GM13977 (cell line): ENCODE data around the gene RCOR1.

Experiments
- DNase-seq: peaks from one replicate; pipeline ENCODE4 v3.0.0; 2012; ENCODE audit warnings: low spot score
- in situ Hi-C: fragments of 300-500 bp; cut with MboI; formaldehyde crosslinking; loops from one replicate; pipeline ENCODE4 v1.12.0; 2022; ENCODE audit warnings: low sequenced_read_pairs, low pct_unique_long_range_greater_than_20kb, mixed read lengths, inconsistent platforms; ENCODE audit not compliant: unreplicated experiment
- TF ChIP-seq, protein P1 (sequence below): IDR thresholded peaks from 2 replicates; pipeline ENCODE4 v1.5.1; 2012; ENCODE audit warnings: mild to moderate bottlenecking, control low read depth; ENCODE audit not compliant: insufficient read depth; ENCODE audit errors: extremely low read depth, missing control alignments

RCOR1 gene

DNA sequence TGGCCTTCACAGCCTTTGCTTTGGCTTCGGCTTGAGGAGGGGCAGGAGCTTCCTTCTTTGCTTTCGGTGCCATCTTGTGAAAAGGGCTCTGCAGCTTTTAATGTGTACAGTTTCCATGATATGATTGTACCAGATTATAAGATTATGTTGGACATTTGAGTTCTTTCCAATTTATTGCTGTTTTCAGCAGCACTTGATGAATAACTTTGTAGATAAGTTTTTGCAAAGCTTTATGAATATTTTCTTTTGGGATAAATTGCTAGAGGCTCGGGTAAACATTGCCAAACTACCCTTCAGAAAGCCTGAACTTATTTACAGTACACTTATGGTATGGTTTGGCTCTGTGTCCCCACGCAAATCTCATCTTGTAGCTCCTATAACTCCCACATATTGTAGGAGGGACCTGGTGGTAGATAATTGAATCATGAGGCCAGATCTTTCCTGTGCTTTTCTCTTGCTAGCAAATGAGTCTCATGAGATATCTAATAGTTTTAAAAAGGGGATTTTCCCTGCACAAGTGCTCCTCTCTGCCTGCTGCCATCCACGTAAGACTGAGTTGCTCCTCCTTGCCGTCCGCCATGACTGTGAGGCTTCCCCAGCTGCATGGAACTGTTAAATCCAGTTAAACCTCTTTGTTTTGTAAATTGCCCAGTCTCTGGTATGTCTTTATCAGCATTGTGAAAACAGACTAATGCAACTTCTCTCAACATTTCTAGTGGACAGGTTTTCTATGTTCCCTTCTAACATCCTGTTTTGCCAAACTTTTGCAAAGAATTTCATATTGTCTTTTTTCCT lies 70.4 kb downstream of the RCOR1 start:
- no peak for DNase-seq
- in situ Hi-C loops = no loop called here
- TF ChIP-seq, protein P1, sequence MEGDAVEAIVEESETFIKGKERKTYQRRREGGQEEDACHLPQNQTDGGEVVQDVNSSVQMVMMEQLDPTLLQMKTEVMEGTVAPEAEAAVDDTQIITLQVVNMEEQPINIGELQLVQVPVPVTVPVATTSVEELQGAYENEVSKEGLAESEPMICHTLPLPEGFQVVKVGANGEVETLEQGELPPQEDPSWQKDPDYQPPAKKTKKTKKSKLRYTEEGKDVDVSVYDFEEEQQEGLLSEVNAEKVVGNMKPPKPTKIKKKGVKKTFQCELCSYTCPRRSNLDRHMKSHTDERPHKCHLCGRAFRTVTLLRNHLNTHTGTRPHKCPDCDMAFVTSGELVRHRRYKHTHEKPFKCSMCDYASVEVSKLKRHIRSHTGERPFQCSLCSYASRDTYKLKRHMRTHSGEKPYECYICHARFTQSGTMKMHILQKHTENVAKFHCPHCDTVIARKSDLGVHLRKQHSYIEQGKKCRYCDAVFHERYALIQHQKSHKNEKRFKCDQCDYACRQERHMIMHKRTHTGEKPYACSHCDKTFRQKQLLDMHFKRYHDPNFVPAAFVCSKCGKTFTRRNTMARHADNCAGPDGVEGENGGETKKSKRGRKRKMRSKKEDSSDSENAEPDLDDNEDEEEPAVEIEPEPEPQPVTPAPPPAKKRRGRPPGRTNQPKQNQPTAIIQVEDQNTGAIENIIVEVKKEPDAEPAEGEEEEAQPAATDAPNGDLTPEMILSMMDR = no peak

DNA sequence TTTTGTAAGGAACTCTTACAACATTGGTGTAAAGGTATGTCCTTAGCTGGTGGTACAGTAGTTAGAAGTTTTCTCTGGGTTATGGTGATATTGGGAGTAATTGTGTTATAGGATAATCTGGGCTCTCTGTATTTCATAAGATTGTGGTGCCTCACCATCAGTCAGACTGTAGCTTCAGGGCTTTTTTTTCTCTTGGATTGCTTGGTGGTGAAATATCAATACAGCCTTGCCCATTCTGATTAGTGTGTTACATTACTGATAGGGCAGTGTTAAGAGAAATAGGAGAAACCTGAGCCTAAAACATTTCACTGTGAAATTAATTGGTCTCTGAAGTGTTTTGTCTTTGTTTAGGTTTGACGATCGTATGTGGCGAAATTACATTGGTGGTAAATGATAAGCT lies 71.0 kb downstream of the RCOR1 start:
- TF ChIP-seq, protein P1 = no peak
- in situ Hi-C loops = no loop called here
- DNase-seq = no peak

DNA sequence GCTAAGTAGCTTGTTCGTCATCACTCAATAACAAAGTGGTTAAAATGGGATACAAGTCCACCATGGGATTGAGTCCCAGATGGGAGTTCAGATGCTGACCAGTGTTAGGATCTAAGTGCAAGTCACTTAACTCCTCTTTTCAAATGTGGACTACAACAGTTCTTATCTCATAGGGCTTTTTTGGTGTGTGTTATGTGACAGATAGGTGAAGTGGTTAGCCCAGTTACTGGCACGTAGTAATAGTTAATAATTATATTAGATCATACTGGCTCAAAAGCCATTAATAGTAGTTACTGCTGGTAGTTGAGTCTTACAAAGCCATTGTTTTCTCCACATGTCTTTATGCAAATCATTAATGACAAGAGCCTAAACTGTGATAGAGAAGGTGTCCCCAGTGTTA lies 73.2 kb downstream of the RCOR1 start:
- in situ Hi-C loops = no loop called here
- no peak for DNase-seq

DNA sequence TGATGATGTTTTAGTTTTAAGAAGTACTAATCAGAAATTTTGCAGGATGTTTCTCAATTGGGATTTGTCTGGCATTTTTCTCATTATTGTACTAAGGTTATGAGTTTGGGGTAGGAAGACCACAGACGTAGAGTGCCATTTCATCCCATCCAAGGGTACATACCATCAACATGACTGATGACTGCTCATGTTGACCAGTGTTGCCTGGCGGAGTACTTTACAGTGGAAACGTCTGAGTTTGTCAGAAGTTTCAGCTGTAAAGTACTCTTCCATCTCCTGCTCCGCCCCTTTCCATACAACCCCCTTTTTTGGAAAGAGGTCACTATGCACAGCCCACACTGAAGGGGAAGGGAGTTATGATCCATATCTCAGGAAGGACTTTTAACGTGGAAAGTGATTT lies 74.2 kb downstream of the RCOR1 start:
- in situ Hi-C loops = no loop called here
- TF ChIP-seq, protein P1 = no peak
- no peak for DNase-seq

More for the DNA sequence above, 73.2 kb downstream of the RCOR1 start:
- TF ChIP-seq, protein P1 = no peak

DNA sequence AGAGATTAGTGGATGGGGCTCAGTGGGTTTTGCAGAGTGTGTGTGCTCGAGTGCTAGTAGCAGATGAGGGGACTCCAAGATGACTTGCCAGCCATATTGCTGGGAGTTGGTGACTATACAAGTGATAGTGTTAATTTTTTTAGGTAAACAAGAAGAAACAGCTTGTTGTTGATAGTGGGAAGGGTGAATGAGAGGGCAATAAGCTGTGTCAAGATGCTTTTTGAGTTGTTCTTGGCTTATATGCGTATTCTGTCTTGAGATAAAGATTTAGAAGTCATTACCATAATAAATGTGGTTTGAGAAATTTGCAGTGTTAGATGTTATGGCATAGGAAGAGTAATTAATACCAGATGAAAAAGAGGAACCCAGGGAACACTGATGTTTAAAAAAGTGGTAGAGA lies 75.3 kb downstream of the RCOR1 start:
- in situ Hi-C loops = no loop called here
- TF ChIP-seq, protein P1 = no peak
- no peak for DNase-seq

DNA sequence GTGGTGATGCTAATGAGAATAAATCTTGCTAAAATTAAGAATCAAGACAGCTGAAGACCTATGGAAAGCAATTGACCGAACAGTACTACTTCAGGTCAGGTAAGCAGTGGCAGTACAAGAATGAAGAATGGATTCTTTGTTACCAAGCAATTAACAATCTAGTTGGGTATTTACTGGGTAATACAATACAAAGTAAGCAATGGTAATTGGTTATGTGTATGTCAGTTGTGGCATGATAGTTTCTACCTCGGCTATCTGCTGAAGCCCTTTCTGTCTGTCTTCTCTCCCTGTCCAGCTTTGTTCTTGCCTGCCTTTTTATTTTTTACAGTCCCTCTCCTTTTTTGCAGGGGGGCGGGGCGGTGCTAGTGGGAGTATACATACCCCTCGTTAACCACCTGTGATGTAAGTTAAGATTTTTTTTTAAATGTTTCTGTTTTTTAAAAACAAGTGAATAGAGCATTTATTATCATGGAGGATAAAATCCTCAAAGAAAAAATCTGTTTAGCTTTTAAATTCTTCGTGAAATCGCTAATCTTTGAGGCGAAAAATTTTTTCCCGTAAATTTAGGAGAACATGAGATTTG lies 75.9 kb downstream of the RCOR1 start:
- in situ Hi-C loops = no loop called here
- TF ChIP-seq, protein P1 = no peak
- DNase-seq = no peak
